NCI-H2171 treated with DMSO at 0.1 percent for 48 hours (cell line): ENCODE results near the gene SPIRE2.
A peak's percentile ranks its signal among the peaks of the same experiment; 100 is the strongest.
"Not testable (repeated sequence)": the region's sequence is repeated elsewhere in the genome, so short reads cannot be mapped to it uniquely, and the experiment has no call there.

Source experiments
- DNase-seq: peaks from one replicate; lab custom pipeline; 2025; lab: John Stamatoyannopoulos, UW

SPIRE2 gene, protein sequence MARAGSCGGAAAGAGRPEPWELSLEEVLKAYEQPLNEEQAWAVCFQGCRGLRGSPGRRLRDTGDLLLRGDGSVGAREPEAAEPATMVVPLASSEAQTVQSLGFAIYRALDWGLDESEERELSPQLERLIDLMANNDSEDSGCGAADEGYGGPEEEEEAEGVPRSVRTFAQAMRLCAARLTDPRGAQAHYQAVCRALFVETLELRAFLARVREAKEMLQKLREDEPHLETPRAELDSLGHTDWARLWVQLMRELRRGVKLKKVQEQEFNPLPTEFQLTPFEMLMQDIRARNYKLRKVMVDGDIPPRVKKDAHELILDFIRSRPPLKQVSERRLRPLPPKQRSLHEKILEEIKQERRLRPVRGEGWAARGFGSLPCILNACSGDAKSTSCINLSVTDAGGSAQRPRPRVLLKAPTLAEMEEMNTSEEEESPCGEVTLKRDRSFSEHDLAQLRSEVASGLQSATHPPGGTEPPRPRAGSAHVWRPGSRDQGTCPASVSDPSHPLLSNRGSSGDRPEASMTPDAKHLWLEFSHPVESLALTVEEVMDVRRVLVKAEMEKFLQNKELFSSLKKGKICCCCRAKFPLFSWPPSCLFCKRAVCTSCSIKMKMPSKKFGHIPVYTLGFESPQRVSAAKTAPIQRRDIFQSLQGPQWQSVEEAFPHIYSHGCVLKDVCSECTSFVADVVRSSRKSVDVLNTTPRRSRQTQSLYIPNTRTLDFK

DNA sequence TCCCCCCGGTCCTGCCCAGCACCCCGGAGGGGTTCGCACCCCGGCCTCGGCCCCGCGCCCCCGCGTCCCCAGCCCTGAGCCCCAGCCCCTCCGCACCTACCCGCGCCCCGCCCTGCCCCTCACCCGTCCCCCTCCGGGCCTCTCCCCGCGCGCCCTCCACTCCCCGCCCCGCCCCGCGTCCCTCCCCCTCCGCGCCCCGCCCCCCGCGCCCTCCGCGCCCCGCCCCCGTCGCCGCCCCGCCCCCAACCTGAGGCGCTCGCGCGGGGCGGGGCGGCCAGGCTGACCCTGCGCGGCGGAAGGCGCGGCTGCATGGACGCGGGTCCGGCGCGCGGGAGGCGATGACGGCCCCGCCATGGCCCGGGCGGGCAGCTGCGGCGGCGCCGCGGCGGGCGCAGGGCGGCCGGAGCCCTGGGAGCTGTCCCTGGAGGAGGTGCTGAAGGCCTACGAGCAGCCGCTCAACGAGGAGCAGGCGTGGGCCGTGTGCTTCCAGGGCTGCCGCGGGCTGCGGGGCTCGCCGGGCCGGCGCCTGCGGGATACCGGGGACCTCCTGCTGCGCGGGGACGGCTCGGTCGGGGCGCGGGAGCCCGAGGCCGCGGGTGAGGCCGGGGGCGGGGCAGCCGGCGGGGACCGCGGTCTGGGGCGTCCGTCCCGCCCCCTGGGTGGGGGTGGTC lies at the start of gene SPIRE2:
SPIRE2 (plus strand) TSS at position 277 of the 671 bp plus-strand sequence; CDS start at position 353, 76 bp downstream.
- peak; percentile 26 for DNase-seq

- DNase-seq: no peak
Measured at GRCh38 chr16:89779231-89779908, 48.9 kb upstream of the SPIRE2 start.

- DNase-seq: no peak
Measured at GRCh38 chr16:89779909-89780305, 48.4 kb upstream of the SPIRE2 start.

- DNase-seq: no peak
Measured at GRCh38 chr16:89782489-89782888, 45.8 kb upstream of the SPIRE2 start.

DNA sequence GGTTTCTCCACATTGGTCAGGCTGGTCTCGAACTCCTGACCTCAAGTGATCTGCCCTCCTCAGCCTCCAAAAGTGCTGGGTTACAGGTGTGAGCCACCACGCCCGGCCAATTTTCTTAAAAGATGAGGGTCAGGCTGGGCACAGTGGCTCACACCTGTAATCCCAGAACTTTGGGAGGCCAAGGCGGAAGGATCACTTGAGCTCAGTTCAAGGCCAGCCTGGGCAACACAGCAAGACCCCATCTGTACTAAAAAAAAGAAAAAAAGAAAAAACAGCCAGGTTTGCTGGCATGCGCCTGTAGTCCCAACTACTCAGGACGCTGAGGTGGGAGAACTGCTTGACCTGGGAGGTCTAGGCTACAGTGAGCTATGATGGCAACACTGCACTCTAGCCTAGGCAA lies 44.3 kb upstream of the SPIRE2 start:
- DNase-seq: not testable (repeated sequence)

DNA sequence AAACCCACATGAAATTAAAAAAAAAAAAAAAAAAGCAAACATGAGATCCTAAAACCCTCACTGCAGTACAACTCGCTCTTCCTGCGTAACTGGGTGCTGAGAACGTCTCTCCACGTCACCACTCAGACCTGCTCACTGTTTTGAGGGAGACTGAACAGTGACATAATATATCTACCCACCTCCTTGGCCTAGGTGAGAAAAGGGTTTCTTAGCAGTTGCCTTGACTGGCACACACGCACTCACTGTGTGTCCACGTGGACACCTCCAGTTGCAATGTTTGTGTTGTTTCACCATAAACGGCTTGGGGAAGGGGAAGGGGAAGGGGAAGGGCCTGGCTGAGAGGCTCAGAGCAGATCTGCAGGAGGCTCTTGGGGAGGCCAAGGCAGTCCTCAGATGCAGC lies 43.9 kb upstream of the SPIRE2 start:
- no peak for DNase-seq

DNA sequence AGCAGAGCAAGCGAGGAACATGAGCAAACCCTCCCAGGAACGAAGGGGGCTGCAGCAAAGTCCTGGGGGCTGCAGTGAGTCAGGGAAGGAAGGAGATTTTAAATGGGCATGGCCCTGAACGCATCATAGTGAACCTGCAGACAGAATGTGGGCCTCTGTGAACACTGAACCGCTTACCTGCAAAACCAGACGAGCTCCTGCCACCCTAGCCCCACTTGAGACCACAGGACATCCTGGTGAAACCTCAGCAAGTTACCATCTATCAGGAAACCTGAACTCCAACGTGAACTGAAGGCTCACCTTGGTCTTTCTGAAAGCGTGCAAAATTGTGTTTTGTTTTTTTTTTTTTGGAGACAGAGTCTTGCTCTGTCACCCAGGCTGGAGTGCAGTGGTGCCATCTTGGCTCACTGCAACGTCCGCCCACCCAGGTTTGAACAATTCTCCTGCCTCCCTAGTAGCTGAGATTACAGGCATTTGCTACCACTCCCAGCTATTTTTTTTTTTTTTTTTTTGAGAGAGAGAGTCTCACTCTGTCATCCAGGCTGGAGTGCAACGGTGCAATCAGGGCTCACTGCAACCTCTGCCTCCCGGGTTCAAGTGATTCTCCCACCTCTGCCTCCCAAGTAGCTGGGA lies 42.6 kb upstream of the SPIRE2 start:
- no peak for DNase-seq

GRCh38 chr16:89786474-89787364 lies 41.6 kb upstream of the SPIRE2 start:
- DNase-seq: no peak

DNA sequence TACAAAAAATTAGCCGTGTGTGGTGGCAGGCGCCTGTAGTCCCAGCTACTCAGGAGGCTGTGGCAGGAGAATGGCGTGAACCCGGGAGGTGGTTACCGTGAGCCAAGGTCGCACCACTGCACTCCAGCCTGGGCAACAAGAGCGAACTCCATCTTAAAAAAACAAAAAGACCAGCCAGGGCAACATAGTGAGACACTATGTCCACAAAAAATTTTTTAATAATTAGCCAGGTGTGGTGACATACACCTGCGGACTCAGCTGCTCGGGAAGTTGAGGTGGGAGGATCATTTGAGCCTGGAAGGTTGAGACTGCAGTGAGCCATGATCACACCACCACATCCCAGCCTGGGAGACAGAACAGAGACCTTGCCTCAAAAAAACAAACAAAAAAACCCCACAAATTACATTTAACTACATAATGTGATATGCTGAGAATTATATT lies 40.9 kb upstream of the SPIRE2 start:
- DNase-seq: no peak

DNA sequence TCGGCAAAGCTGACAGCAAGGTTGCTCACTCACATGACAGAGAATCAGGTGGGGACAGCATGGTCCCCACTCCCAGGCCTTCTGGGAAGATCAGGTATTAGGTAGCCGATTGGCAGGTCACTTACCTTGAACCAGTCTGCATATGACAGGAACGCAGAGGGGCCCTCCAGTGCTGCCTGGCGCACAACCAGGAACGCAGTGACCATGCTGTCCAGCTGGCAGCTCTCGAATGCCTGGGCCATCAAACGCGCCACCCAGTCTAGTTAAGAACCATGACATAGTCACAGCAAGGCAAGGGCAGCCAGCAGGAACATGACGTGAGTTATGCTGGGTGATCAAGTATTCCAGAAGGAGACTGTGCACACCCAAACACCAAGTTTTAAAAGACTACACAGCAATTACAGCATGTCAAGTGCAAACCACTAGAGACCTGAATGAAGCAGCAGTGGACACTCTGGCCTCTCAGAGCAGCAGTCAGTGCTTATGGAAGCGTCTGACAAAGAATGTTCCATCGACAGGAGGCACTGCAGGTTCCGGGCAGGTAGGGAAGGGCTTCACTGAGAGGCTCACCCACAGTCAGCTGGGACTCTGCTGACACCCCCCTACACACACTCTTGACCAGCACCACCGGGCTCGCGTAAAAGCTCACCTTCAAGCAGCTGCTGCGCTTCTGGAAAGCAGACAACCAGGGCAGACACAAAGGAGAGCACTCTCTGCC lies 36.8 kb upstream of the SPIRE2 start:
- no peak for DNase-seq

GRCh38 chr16:89793092-89793491 lies 35.2 kb upstream of the SPIRE2 start:
- not testable (repeated sequence) for DNase-seq

- DNase-seq: no peak
Measured at GRCh38 chr16:89793955-89794354, 34.3 kb upstream of the SPIRE2 start.

DNA sequence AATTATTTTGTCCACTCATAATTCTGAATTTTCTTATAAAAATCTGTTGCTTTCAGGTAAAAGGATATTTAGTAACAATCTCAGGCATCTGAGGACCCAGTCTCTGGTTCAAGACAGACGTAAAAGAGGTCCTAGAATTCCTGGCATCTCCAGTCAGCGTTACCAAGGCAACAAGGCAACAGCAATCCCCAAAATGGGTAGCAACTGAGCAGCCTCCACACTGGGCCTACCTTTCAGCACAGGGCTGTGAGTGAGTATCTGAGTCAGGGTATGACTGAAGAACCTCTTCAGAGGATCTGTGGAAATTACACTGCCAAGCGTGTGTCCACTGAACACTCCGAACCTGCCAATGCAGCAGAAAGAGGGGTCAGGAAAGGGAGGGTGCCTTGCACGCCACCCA lies 32.6 kb upstream of the SPIRE2 start:
- DNase-seq: no peak

DNA sequence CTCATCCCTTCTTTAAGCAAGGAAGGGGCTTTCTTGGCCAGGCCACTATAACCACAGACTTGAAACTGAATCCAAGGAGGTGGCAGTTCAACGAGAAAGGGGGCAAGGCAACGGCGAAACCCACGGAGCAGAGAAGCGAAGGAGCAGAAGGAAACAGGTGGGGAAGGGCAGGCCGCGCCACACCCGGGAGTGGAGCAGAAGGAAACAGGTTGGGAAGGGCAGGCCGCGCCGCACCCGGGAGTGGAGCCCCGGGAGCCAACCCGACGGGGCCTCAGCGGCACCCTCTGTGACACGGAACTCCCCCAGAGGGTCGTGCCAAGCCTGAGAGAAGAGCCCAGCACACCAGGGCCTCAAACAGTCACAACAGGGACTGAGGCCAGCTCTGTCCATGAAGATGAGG lies 32.2 kb upstream of the SPIRE2 start:
- no peak for DNase-seq

DNA sequence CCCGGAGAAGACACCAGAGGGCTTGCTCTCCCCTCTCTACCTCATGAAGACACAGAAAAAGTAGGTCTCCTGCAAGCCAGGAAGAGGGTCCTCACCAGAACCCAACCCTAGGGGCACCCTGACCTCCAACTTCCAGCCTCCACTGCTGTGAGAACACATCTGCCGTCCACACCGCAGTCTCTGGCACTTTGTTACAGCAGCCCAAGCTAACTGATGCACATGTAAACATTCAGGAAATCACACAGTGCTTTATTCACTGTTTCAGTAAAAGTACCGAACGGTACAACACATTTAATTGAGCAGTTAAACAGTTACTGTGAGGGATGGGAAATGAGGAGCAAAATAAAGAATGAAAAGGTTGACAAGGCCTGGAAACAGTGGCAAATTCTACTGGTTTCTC lies 30.1 kb upstream of the SPIRE2 start:
- no peak for DNase-seq

GRCh38 chr16:89798832-89799370 lies 29.4 kb upstream of the SPIRE2 start:
- peak; percentile 64 for DNase-seq

DNA sequence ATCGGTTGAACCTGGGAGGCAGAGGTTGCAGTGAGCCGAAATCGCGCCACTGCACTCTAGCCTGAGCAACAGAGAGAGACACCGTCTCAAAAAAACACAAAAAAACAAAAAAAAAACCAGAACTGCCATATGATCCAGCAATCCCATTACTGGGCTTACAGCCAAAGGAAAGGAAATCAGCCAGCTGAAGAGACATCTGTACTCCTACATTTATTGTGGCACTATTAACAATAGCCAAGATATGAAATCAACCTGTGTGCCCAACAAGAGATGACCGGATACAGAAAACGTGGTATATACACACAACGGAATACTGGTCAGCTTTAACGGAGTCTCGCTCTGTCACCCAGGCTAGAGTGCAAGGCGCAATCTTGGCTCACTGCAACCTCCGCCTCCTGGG lies 26.5 kb upstream of the SPIRE2 start:
- DNase-seq: peak; percentile 92

DNA sequence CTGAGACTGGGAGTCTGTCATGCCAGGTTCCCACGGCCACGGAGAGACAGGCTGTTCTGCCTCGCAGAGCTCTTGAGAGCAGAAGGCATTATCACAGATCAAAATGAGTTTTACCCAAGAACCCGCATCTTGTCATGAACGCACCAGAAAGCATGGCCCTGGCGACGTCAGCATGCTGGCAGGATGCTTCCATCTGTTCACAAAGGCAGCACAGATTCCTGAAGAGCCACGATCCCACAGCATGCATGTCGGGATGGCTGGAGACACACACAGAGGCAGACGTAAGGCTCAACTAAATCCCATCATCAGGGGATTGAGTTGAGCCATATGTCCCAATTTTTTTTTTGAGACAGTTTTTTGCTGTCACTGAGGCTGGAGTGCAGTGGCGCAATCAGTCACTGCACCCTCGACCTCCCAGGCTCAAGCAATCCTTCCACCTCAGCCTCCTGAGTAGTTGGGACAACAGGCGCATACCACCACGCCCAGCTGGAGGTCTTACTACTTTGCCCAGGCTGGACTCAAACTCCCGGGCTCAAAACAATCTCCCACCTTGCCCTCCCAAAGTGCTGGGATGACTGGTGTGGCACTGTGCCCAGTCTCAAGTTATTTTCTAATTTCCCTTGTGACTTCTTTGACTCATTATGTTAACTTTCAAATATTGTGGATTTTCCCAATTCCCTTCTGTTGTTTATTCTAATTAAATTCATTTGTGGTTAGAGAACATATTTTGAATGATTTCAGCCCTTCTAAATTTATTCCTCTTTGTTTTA lies 23.0 kb upstream of the SPIRE2 start:
- peak; percentile 90 for DNase-seq
